Measurements from ENCODE around the gene C6orf163.

The C6orf163 gene

GRCh38 chr6:87333033-87333432 lies 11.6 kb upstream of the C6orf163 start:
- no peak overlapping the region for H3K4me3 ChIP-seq (ENCODE audit: low read depth in 1 of 5, low read length in 5 of 5)
- peaks cover 0 to 15% (median 9%) of the 10 kb centered on the region in 5 donors for H3K4me1 ChIP-seq (ENCODE audit: control insufficient read depth in 5 of 5, insufficient read depth in 5 of 5, low read length in 5 of 5)
- no peaks in the 10 kb centered on the region for H3K36me3 ChIP-seq (ENCODE audit: control insufficient read depth in 5 of 5, insufficient read depth in 5 of 5, low read length in 5 of 5)
- no peaks in the 10 kb centered on the region for H3K9me3 ChIP-seq (ENCODE audit: control insufficient read depth in 5 of 5, low read length in 5 of 5)
- no peak overlapping the region for H3K9ac ChIP-seq (ENCODE audit: low read length in 5 of 5)
- no peak overlapping the region for H3K27ac ChIP-seq (ENCODE audit: low read depth, low read length)
- H3K27me3 ChIP-seq (ENCODE audit: control insufficient read depth in 5 of 5, insufficient read depth in 4 of 5, low read length in 5 of 5), result no peaks in the 10 kb centered on the region

DNA sequence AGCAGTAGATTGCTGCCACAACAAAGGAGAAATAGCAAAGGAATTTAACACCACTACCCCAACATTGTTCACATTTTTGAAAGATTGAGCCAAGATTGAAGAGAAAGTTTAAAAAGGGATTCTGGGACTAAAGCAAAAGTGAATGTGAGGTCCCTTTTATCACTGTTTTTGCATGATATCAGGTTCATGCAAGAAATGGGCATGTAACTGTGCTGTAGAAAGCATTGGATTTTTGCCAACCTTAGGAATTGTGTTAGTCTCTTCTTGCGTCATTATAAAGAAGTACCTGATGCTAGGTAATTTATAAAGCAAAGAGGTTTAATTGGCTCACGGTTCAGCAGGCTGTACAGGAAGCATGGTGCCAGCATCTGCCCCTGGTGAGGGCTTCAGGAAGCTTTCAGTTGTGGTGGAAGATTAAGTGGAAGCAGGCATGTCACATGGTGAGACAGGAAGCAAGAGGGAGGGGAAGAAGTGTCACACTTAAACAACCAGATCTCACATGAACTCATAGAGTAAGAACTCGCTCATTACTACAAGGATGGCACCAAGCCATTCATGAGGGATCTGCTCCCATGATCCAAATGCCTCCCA lies 10.9 kb upstream of the C6orf163 start:
- Histone ChIP-seq H3K9me3 (ENCODE audit: control insufficient read depth in 5 of 5, low read length in 5 of 5) (no peaks in the 10 kb centered on the region), H3K27ac (ENCODE audit: low read depth, low read length) (no peak overlapping the region), H3K36me3 (ENCODE audit: control insufficient read depth in 5 of 5, insufficient read depth in 5 of 5, low read length in 5 of 5) (no peaks in the 10 kb centered on the region), H3K9ac (ENCODE audit: low read length in 5 of 5) (no peak overlapping the region), H3K4me3 (ENCODE audit: low read depth in 1 of 5, low read length in 5 of 5) (peak overlapping the region in 1 of 5 donors; percentile 8), H3K27me3 (ENCODE audit: control insufficient read depth in 5 of 5, insufficient read depth in 4 of 5, low read length in 5 of 5) (no peaks in the 10 kb centered on the region), H3K4me1 (ENCODE audit: control insufficient read depth in 5 of 5, insufficient read depth in 5 of 5, low read length in 5 of 5) (peaks cover 0 to 15% (median 9%) of the 10 kb centered on the region in 5 donors)

GRCh38 chr6:87334683-87335082 lies 9.9 kb upstream of the C6orf163 start:
- H3K9me3 ChIP-seq (ENCODE audit: control insufficient read depth in 5 of 5, low read length in 5 of 5), result no peaks in the 10 kb centered on the region
- H3K27me3 ChIP-seq (ENCODE audit: control insufficient read depth in 5 of 5, insufficient read depth in 4 of 5, low read length in 5 of 5), result no peaks in the 10 kb centered on the region
- no peak overlapping the region for H3K27ac ChIP-seq (ENCODE audit: low read depth, low read length)
- H3K36me3 ChIP-seq (ENCODE audit: control insufficient read depth in 5 of 5, insufficient read depth in 5 of 5, low read length in 5 of 5), result no peaks in the 10 kb centered on the region
- no peak overlapping the region for H3K4me3 ChIP-seq (ENCODE audit: low read depth in 1 of 5, low read length in 5 of 5)
- H3K9ac ChIP-seq (ENCODE audit: low read length in 5 of 5), result no peak overlapping the region
- H3K4me1 ChIP-seq (ENCODE audit: control insufficient read depth in 5 of 5, insufficient read depth in 5 of 5, low read length in 5 of 5), result peaks cover 0 to 15% (median 9%) of the 10 kb centered on the region in 5 donors

DNA sequence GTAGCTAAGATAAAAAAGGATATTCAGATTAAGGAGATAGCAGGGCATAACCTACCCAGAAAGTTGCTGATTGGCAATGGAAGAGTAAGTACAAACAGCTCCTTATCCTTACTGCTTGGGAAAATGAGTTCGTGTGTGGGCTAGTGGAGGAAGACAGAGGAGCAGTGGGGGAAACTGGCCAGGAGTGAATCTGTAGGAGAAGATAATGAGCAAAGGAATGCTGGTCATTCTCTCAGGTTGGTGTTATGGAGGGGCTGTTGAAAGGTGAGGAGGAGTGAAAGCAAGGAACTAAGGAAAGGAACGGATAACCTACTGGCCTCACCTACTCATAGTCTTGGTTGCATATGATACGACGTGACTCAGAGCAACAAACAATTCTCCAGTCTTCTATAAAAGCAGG lies 8.2 kb upstream of the C6orf163 start:
- H3K27me3 ChIP-seq (ENCODE audit: control insufficient read depth in 5 of 5, insufficient read depth in 4 of 5, low read length in 5 of 5), result no peaks in the 10 kb centered on the region
- no peak overlapping the region for H3K27ac ChIP-seq (ENCODE audit: low read depth, low read length)
- H3K36me3 ChIP-seq (ENCODE audit: control insufficient read depth in 5 of 5, insufficient read depth in 5 of 5, low read length in 5 of 5), result no peaks in the 10 kb centered on the region
- H3K9me3 ChIP-seq (ENCODE audit: control insufficient read depth in 5 of 5, low read length in 5 of 5), result no peaks in the 10 kb centered on the region
- H3K4me3 ChIP-seq (ENCODE audit: low read depth in 1 of 5, low read length in 5 of 5), result no peak overlapping the region
- no peak overlapping the region for H3K9ac ChIP-seq (ENCODE audit: low read length in 5 of 5)
- peaks cover 0 to 15% (median 9%) of the 10 kb centered on the region in 5 donors for H3K4me1 ChIP-seq (ENCODE audit: control insufficient read depth in 5 of 5, insufficient read depth in 5 of 5, low read length in 5 of 5)

GRCh38 chr6:87340230-87340629 lies 4.4 kb upstream of the C6orf163 start:
- no peaks in the 10 kb centered on the region for H3K27me3 ChIP-seq (ENCODE audit: control insufficient read depth in 5 of 5, insufficient read depth in 4 of 5, low read length in 5 of 5)
- no peak overlapping the region for H3K4me3 ChIP-seq (ENCODE audit: low read depth in 1 of 5, low read length in 5 of 5)
- H3K36me3 ChIP-seq (ENCODE audit: control insufficient read depth in 5 of 5, insufficient read depth in 5 of 5, low read length in 5 of 5), result peaks cover 0 to 2% (median 0%) of the 10 kb centered on the region in 5 donors
- peaks cover 0 to 5% (median 0%) of the 10 kb centered on the region in 5 donors for H3K4me1 ChIP-seq (ENCODE audit: control insufficient read depth in 5 of 5, insufficient read depth in 5 of 5, low read length in 5 of 5)
- no peak overlapping the region for H3K9ac ChIP-seq (ENCODE audit: low read length in 5 of 5)
- H3K9me3 ChIP-seq (ENCODE audit: control insufficient read depth in 5 of 5, low read length in 5 of 5), result no peaks in the 10 kb centered on the region
- no peak overlapping the region for H3K27ac ChIP-seq (ENCODE audit: low read depth, low read length)

DNA sequence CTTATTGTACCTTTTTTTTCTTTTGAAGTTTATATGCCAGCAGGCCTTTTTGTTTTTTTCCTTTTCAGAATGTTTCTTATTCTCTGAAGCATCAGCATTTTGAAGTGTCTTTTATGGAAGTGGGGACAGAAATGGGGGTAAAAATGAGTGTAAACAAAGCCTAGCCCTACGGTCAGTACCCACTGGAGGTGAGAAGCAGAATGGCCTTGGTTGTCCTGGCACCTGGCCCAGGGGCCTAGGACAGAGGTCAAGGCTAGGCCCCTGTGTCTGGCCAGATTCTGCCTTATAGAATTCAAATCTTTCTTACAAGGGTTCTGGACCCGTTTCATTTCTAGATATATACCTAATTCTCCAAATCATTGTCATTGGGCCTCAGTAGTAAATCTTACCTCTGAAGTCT lies 3.5 kb upstream of the C6orf163 start:
- Histone ChIP-seq H3K27ac (ENCODE audit: low read depth, low read length) (no peak overlapping the region), H3K4me1 (ENCODE audit: control insufficient read depth in 5 of 5, insufficient read depth in 5 of 5, low read length in 5 of 5) (peaks cover 0 to 5% (median 0%) of the 10 kb centered on the region in 5 donors), H3K9me3 (ENCODE audit: control insufficient read depth in 5 of 5, low read length in 5 of 5) (no peaks in the 10 kb centered on the region), H3K27me3 (ENCODE audit: control insufficient read depth in 5 of 5, insufficient read depth in 4 of 5, low read length in 5 of 5) (no peaks in the 10 kb centered on the region), H3K36me3 (ENCODE audit: control insufficient read depth in 5 of 5, insufficient read depth in 5 of 5, low read length in 5 of 5) (peaks cover 0 to 3% (median 0%) of the 10 kb centered on the region in 5 donors), H3K4me3 (ENCODE audit: low read depth in 1 of 5, low read length in 5 of 5) (no peak overlapping the region), H3K9ac (ENCODE audit: low read length in 5 of 5) (no peak overlapping the region)

DNA sequence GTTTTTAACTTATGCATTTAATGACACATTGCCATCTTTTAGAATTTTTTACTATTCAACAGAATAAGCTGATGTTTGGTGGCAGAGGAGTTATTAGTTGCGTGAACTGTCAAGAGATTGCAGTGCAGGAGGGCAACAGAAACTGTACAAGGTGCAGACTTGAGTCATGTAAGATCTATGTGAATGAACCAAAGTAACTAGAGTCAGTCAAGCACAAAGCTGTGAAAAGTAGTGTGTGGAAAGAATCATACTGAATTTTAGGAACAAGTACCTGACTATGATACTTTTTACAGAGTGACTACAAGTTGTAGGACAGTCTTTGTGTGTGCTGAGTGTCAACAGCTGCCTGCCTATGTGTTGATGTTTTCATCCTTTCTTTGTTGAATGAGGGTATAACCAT lies 2.7 kb upstream of the C6orf163 start:
- H3K4me1 ChIP-seq (ENCODE audit: control insufficient read depth in 5 of 5, insufficient read depth in 5 of 5, low read length in 5 of 5), result peaks cover 0 to 5% (median 0%) of the 10 kb centered on the region in 5 donors
- H3K36me3 ChIP-seq (ENCODE audit: control insufficient read depth in 5 of 5, insufficient read depth in 5 of 5, low read length in 5 of 5), result peaks cover 0 to 3% (median 0%) of the 10 kb centered on the region in 5 donors
- H3K9ac ChIP-seq (ENCODE audit: low read length in 5 of 5), result no peak overlapping the region
- no peaks in the 10 kb centered on the region for H3K9me3 ChIP-seq (ENCODE audit: control insufficient read depth in 5 of 5, low read length in 5 of 5)
- H3K27ac ChIP-seq (ENCODE audit: low read depth, low read length), result no peak overlapping the region
- H3K27me3 ChIP-seq (ENCODE audit: control insufficient read depth in 5 of 5, insufficient read depth in 4 of 5, low read length in 5 of 5), result no peaks in the 10 kb centered on the region
- no peak overlapping the region for H3K4me3 ChIP-seq (ENCODE audit: low read depth in 1 of 5, low read length in 5 of 5)

DNA sequence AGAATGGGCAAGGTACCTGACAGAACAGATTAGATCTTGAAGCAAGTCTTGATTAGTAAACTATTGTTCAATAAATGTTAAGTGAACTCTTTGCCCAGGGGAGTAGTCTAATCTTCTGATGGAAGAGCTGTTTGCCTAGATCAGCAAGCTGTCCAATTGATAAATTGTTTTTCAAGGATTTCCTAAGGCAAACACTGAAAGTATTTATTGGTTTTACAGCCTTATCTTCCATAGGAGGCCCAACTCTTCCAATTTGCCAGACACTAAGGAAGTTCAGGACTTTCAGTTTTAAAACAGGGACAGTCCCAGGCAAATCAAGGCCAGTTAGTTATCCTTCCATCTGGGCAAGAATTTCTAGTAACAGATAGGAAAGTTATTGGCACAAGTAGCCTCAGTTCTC lies 1.8 kb upstream of the C6orf163 start:
- no peak overlapping the region for H3K4me3 ChIP-seq (ENCODE audit: low read depth in 1 of 5, low read length in 5 of 5)
- no peaks in the 10 kb centered on the region for H3K27me3 ChIP-seq (ENCODE audit: control insufficient read depth in 5 of 5, insufficient read depth in 4 of 5, low read length in 5 of 5)
- no peak overlapping the region for H3K9ac ChIP-seq (ENCODE audit: low read length in 5 of 5)
- H3K9me3 ChIP-seq (ENCODE audit: control insufficient read depth in 5 of 5, low read length in 5 of 5), result no peaks in the 10 kb centered on the region
- peaks cover 0 to 5% (median 0%) of the 10 kb centered on the region in 5 donors for H3K4me1 ChIP-seq (ENCODE audit: control insufficient read depth in 5 of 5, insufficient read depth in 5 of 5, low read length in 5 of 5)
- H3K36me3 ChIP-seq (ENCODE audit: control insufficient read depth in 5 of 5, insufficient read depth in 5 of 5, low read length in 5 of 5), result peaks cover 0 to 3% (median 0%) of the 10 kb centered on the region in 5 donors
- H3K27ac ChIP-seq (ENCODE audit: low read depth, low read length), result no peak overlapping the region

- H3K9me3 ChIP-seq (ENCODE audit: control insufficient read depth in 5 of 5, low read length in 5 of 5), result no peaks in the 10 kb centered on the region
- H3K27ac ChIP-seq (ENCODE audit: low read depth, low read length), result no peak overlapping the region
- H3K27me3 ChIP-seq (ENCODE audit: control insufficient read depth in 5 of 5, insufficient read depth in 4 of 5, low read length in 5 of 5), result no peaks in the 10 kb centered on the region
- H3K9ac ChIP-seq (ENCODE audit: low read length in 5 of 5), result no peak overlapping the region
- peaks cover 0 to 3% (median 0%) of the 10 kb centered on the region in 5 donors for H3K36me3 ChIP-seq (ENCODE audit: control insufficient read depth in 5 of 5, insufficient read depth in 5 of 5, low read length in 5 of 5)
- H3K4me3 ChIP-seq (ENCODE audit: low read depth in 1 of 5, low read length in 5 of 5), result no peak overlapping the region
- H3K4me1 ChIP-seq (ENCODE audit: control insufficient read depth in 5 of 5, insufficient read depth in 5 of 5, low read length in 5 of 5), result peaks cover 0 to 5% (median 0%) of the 10 kb centered on the region in 5 donors
Observed at GRCh38 chr6:87346700-87347099, 2.1 kb downstream of the C6orf163 start.

DNA sequence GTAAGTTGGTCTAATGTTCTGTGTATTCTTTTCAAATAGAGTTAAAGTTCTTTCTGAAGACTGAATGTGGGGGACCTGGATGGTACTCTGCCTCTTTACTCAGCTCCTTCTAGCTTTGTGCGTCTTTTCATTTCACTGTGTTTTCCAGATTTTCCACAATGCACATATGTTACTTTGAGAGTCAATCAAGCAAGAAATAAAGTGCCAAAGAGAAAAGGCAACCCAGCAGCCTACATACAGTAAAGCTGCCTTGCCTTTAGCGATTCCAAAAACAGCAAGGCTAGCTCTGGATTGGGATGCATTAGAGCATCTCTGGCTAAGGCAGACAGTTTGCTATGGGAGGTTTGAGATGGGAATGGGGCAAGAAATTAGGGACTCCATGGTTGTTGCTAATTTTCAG lies 5.3 kb downstream of the C6orf163 start:
- no peak overlapping the region for H3K9ac ChIP-seq (ENCODE audit: low read length in 5 of 5)
- H3K4me1 ChIP-seq (ENCODE audit: control insufficient read depth in 5 of 5, insufficient read depth in 5 of 5, low read length in 5 of 5), result no peaks in the 10 kb centered on the region
- H3K27me3 ChIP-seq (ENCODE audit: control insufficient read depth in 5 of 5, insufficient read depth in 4 of 5, low read length in 5 of 5), result no peaks in the 10 kb centered on the region
- H3K4me3 ChIP-seq (ENCODE audit: low read depth in 1 of 5, low read length in 5 of 5), result no peak overlapping the region
- no peak overlapping the region for H3K27ac ChIP-seq (ENCODE audit: low read depth, low read length)
- no peaks in the 10 kb centered on the region for H3K9me3 ChIP-seq (ENCODE audit: control insufficient read depth in 5 of 5, low read length in 5 of 5)
- peaks cover 0 to 3% (median 0%) of the 10 kb centered on the region in 5 donors for H3K36me3 ChIP-seq (ENCODE audit: control insufficient read depth in 5 of 5, insufficient read depth in 5 of 5, low read length in 5 of 5)

Measured in subcutaneous abdominal adipose tissue (tissue), 5 donors.